Stimulated activated CD4-positive, alpha-beta T cell treated with anti-CD3 and anti-CD28 coated beads, Interleukin-4, amount 100 ng/mL, for 24 hours (primary cell): ENCODE data around the gene THSD4.
"Not testable (repeated sequence)": the region's sequence is repeated elsewhere in the genome, so short reads cannot be mapped to it uniquely, and the experiment has no call there.

ENCODE experiments used
- DNase-seq: peaks from one replicate; pipeline ENCODE4 v3.0.0-alpha.2; 2020

The THSD4 gene

GRCh38 chr15:71362987-71363968 lies 248.0 kb downstream of the THSD4 start:
- DNase-seq, result no peak

GRCh38 chr15:71364117-71364584 lies 248.9 kb downstream of the THSD4 start:
- DNase-seq, result no peak

GRCh38 chr15:71366522-71366921 lies 251.3 kb downstream of the THSD4 start:
- DNase-seq, result no peak

GRCh38 chr15:71366926-71367325 lies 251.7 kb downstream of the THSD4 start:
- DNase-seq, result no peak

GRCh38 chr15:71367737-71368136 lies 252.5 kb downstream of the THSD4 start:
- DNase-seq, result not testable (repeated sequence)

- DNase-seq, result peak; percentile 4
Observed at GRCh38 chr15:71372769-71373168, 257.5 kb downstream of the THSD4 start.

- no peak for DNase-seq
Observed at GRCh38 chr15:71373917-71374316, 258.6 kb downstream of the THSD4 start.

- no peak for DNase-seq
Observed at GRCh38 chr15:71374607-71375352, 259.5 kb downstream of the THSD4 start.

GRCh38 chr15:71375934-71376333 lies 260.7 kb downstream of the THSD4 start:
- no peak for DNase-seq

- no peak for DNase-seq
Observed at GRCh38 chr15:71379893-71380292, 264.6 kb downstream of the THSD4 start.

- no peak for DNase-seq
Observed at GRCh38 chr15:71380345-71380744, 265.1 kb downstream of the THSD4 start.

- no peak for DNase-seq
Observed at GRCh38 chr15:71384501-71384900, 269.2 kb downstream of the THSD4 start.

GRCh38 chr15:71385026-71385425 lies 269.8 kb downstream of the THSD4 start:
- no peak for DNase-seq

GRCh38 chr15:71385457-71385856 lies 270.2 kb downstream of the THSD4 start:
- DNase-seq, result no peak

GRCh38 chr15:71386005-71386404 lies 270.7 kb downstream of the THSD4 start:
- DNase-seq, result no peak

GRCh38 chr15:71386448-71387236 lies 271.4 kb downstream of the THSD4 start:
- no peak for DNase-seq

- DNase-seq, result no peak
Observed at GRCh38 chr15:71387810-71388209, 272.5 kb downstream of the THSD4 start.

GRCh38 chr15:71390096-71390495 lies 274.8 kb downstream of the THSD4 start:
- no peak for DNase-seq

- no peak for DNase-seq
Observed at GRCh38 chr15:71391421-71392088, 276.3 kb downstream of the THSD4 start.

GRCh38 chr15:71392861-71393283 lies 277.6 kb downstream of the THSD4 start:
- DNase-seq, result no peak

GRCh38 chr15:71393383-71393782 lies 278.1 kb downstream of the THSD4 start:
- no peak for DNase-seq

- no peak for DNase-seq
Observed at GRCh38 chr15:71396536-71397125, 281.4 kb downstream of the THSD4 start.
